GM18858 (cell line): Measurements from ENCODE around the gene C10orf67.

ENCODE experiments used
- ATAC-seq: cut with Tn5 transposase; IDR thresholded peaks from one replicate; pipeline ENCODE4 v1.9.1; 2021; ENCODE audit not compliant: unreplicated experiment

Gene C10orf67

GRCh38 chr10:23174074-23174976 is 170.3 kb downstream of the C10orf67 start:
- no peak for ATAC-seq

- no peak for ATAC-seq
These were observed 171.2 kb downstream of the C10orf67 start for GRCh38 chr10:23173214-23174073.

- no peak for ATAC-seq
These were observed 172.0 kb downstream of the C10orf67 start for GRCh38 chr10:23172429-23173213.

DNA sequence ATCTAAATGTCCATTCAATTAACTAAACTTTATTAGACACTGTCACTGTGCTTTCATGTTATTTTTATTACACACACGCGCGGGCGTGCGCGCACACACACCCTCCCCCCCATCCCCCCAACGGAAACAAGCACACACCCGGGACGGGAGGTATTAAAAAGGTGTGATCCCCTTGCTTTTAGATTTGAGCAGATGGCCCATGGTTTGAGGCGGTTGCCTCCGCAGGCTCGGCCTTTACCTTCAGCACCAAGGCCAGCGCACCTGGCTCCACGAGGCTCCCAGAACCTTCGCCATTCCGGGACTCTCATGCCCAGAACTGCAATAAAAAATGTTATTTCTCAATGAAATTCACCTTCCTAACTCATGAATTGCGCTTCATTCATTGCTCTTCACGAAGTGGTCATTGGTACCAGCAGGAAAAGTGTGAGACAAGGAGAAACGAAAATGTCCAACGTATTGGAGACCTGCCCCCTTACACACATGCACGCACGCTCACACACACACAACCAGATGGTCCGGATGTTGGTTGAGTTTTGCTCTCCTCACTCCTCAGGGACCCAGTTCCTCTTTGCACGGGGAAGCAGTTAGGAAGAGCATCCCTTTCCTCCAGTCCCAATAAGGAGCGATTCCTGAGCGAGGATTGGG is 173.2 kb downstream of the C10orf67 start:
- ATAC-seq = no peak

- ATAC-seq = no peak
These were observed 186.2 kb downstream of the C10orf67 start for GRCh38 chr10:23158370-23158769.

DNA sequence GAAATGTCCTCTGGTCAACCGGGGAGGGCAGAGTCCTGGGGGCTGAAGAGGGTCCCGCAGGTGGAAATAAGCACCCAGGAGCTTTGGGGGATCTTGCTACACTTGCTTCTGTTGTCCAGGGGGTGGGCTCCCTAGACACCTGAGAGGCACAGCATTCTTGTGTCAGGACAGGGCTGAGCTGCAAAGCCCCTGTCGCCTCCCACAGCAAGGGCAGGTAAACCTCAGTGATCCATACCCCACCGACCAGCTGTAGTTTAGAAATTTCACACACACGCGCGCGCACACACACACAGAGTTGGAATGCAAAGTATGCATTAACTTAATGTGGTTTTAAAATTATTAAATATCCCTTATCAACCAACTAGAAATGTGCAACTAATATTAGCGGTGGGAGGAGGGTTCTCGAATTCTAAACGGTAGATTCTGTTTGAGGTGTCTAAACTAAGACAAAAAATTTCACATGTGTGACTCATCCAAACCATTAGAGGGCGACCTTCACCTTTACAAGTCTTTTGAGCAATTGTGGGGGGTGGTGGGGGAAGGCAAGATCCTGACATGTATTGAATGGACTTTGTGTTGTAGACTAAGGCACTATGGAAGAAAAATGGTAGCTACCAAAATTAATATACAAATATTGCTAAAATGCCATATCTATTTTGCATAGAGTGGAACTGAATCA is 186.8 kb downstream of the C10orf67 start:
- ATAC-seq = no peak

DNA sequence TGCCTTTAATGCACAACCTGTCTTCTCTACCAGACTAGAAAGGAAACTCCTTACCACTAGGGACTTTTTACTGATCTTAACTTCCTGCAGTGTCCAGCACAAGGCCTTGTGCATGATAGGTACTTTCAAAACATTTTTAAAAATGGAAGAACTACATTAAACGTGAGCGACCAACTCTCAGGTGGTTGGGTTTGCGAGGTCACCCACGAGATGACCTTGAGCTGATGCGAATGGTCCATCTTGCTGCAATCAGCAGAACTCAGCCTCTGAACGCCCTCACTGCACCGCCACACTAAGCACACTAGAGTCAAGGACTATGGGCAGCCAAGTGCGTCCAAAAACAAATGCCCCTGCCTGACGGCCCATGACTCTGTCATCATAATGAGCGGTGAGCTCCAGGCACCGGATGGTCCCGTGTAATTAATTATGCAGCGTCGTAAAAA is 187.3 kb downstream of the C10orf67 start:
- ATAC-seq = peak; percentile 48

DNA sequence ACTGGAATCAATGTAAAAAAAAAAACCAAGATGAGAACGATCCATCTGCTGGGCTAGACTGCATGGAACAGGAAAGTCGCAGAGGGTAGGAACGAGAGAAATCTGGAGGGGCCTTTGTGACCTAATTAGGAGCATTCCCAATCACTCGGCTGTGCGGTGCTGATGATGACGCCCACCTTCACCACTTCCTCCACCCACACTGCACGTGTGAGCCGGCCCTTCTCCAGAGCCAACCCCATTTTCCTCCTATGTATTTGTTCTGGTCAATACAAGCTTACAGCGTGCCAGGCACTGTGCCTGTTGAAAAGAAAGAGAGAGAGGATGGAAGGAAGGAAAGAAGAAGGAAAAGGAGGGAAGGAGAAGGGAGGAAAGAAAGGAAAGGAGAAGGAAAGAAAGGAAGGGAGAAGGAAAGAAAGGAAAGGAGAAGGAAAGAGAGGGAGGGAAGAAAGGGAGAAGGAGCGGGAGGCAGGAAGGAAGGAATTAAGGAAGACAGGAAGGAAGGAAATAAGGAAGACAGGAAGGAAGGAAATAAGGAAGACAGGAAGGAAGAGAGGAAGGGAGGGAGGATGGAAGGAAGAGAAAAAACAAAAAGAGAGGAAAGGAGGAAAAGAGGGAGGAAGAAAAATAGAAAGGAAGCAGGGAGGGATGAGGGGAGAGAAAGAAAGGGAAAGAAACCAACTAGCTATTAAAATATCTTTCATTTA is 188.0 kb downstream of the C10orf67 start:
- ATAC-seq = no peak

DNA sequence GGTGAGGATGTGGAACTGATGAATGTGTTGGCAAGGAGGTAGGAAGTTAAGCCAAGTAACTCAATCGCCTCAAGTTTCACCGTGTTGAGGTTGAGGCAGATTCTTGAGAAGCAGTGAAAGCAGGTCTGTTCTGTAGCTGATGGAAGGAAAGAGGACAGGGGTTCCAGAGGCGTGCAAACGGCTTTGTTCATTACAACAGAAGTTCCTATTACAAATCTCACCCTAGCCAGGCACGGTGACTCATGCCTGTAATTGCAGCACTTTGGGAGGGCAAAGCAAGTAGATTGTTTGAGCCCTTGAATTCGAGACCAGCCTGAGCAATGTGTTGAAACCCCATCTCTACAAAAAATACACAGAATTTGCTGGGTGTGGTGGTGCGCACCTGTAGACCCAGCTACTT is 189.4 kb downstream of the C10orf67 start:
- no peak for ATAC-seq
